ENCODE measurements around the gene IMPG1. TPM values are rescaled to one million over a fixed set of nuclear protein-coding genes. Genes with fewer than 3 reads are reported as not detected.

The IMPG1 gene
- total and polyA plus RNA-seq, 11 donors, result not detected

GRCh38 chr6:76052314-76052713, 20.1 kb downstream of the IMPG1 start:
- Histone ChIP-seq H3K4me3 (no peak overlapping the region), H3K9me3 (no peaks in the 10 kb centered on the region), H3K27ac (no peak overlapping the region), H3K4me1 (no peaks in the 10 kb centered on the region), H3K36me3 (no peaks in the 10 kb centered on the region), H3K27me3 (no peaks in the 10 kb centered on the region)
- intact Hi-C loops (cut with DNase I), result no loop called here
- ATAC-seq (no peak), DNase-seq (no peak)
- TF ChIP-seq CTCF (IDR thresholded peaks at IDR 0.05) (no peak), POLR2A (IDR thresholded peaks at IDR 0.05) (no peak)
- WGBS, 4 donors, result 42 to 57% (median 53%) methylated on average over 3 of the region's 3 CpGs

GRCh38 chr6:76043690-76044089, 28.8 kb downstream of the IMPG1 start:
- ATAC-seq (no peak), DNase-seq (no peak)
- Histone ChIP-seq H3K27ac (no peak overlapping the region), H3K4me3 (no peak overlapping the region), H3K36me3 (no peaks in the 10 kb centered on the region), H3K9me3 (no peaks in the 10 kb centered on the region), H3K27me3 (no peaks in the 10 kb centered on the region), H3K4me1 (no peaks in the 10 kb centered on the region)
- intact Hi-C loops (cut with DNase I), result no loop called here
- TF ChIP-seq CTCF (IDR thresholded peaks at IDR 0.05), result no peak
- no peak for TF ChIP-seq POLR2A (IDR thresholded peaks at IDR 0.05)
- 67 to 76% (median 70%) methylated on average over 2 of the region's 2 CpGs for WGBS, 4 donors

- DNase-seq (no peak), ATAC-seq (no peak)
- H3K9me3 ChIP-seq, result peaks cover 0 to 4% (median 0%) of the 10 kb centered on the region in 12 donors
- no peaks in the 10 kb centered on the region for H3K27me3 ChIP-seq
- no peak overlapping the region for H3K4me3 ChIP-seq
- intact Hi-C loops (cut with DNase I), result no loop called here
- 74 to 83% (median 76%) methylated on average over 1 of the region's 1 CpG for WGBS, 4 donors
- TF ChIP-seq CTCF (IDR thresholded peaks at IDR 0.05) (no peak), POLR2A (IDR thresholded peaks at IDR 0.05) (no peak)
- H3K4me1 ChIP-seq, result no peaks in the 10 kb centered on the region
- H3K27ac ChIP-seq, result no peak overlapping the region
- no peaks in the 10 kb centered on the region for H3K36me3 ChIP-seq
Observed at GRCh38 chr6:76035713-76036112, 36.7 kb downstream of the IMPG1 start.

GRCh38 chr6:76026101-76026500, 46.4 kb downstream of the IMPG1 start:
- 83 to 91% (median 89%) methylated on average over 6 of the region's 6 CpGs for WGBS, 4 donors
- H3K9me3 ChIP-seq, result peaks cover 0 to 79% (median 35%) of the 10 kb centered on the region in 12 donors
- intact Hi-C loops (cut with DNase I), result no loop called here

More at GRCh38 chr6:76026101-76026500, 46.4 kb downstream of the IMPG1 start:
- H3K4me3 ChIP-seq, result no peak overlapping the region
- H3K27me3 ChIP-seq, result no peaks in the 10 kb centered on the region
- no peaks in the 10 kb centered on the region for H3K36me3 ChIP-seq
- TF ChIP-seq CTCF (IDR thresholded peaks at IDR 0.05) (no peak), POLR2A (IDR thresholded peaks at IDR 0.05) (no peak)
- DNase-seq (no peak), ATAC-seq (no peak)
- no peaks in the 10 kb centered on the region for H3K4me1 ChIP-seq
- H3K27ac ChIP-seq, result no peak overlapping the region
